ENCODE results near the gene NRSN2.
"Not testable (repeated sequence)": the region's sequence is repeated elsewhere in the genome, so short reads cannot be mapped to it uniquely, and the experiment has no call there.

DNA sequence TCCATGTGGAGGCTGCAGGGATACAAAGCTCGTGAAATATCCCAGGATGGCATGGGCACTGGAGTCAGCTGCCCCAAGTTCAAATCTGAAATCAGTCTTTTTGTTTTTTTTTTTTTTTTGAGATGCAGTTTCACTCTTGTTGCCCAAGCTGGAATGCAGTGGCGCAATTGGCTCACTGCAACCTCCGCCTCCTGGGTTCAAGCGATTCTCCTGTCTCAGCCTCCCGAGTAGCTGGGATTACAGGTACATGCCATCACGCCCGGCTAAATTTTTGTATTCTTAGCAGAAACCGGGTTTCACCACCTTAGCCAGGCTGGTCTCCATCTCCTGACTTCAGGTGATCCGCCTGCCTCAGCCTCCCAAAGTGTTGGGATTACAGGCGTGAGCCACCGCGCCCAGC, 30.7 kb downstream of the NRSN2 start:
- not testable (repeated sequence) for TF ChIP-seq POLR2A (IDR thresholded peaks at IDR 0.05)
- TF ChIP-seq, protein P1, sequence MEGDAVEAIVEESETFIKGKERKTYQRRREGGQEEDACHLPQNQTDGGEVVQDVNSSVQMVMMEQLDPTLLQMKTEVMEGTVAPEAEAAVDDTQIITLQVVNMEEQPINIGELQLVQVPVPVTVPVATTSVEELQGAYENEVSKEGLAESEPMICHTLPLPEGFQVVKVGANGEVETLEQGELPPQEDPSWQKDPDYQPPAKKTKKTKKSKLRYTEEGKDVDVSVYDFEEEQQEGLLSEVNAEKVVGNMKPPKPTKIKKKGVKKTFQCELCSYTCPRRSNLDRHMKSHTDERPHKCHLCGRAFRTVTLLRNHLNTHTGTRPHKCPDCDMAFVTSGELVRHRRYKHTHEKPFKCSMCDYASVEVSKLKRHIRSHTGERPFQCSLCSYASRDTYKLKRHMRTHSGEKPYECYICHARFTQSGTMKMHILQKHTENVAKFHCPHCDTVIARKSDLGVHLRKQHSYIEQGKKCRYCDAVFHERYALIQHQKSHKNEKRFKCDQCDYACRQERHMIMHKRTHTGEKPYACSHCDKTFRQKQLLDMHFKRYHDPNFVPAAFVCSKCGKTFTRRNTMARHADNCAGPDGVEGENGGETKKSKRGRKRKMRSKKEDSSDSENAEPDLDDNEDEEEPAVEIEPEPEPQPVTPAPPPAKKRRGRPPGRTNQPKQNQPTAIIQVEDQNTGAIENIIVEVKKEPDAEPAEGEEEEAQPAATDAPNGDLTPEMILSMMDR (IDR thresholded peaks at IDR 0.05 in 4 of 5, conservative IDR thresholded peaks at IDR 0.05 in 1 of 5) = not testable (repeated sequence)

All from gastrocnemius medialis (tissue), 4 donors.